Endodermal cell (in vitro differentiated cells): ENCODE data around the gene ZBTB20. TPM values are rescaled to one million over a fixed set of nuclear protein-coding genes. Genes with fewer than 3 reads are reported as not detected.

ENCODE experiments used
- DNase-seq: peaks from one replicate; pipeline ENCODE4 v3.0.0-alpha.2; 2017
- H3K27ac ChIP-seq: 2 replicates; pipeline ENCODE4 v1.5.1; 2013; ENCODE audit warnings: mild to moderate bottlenecking, low read depth, low read length, moderate library complexity
- H3K27me3 ChIP-seq: 2 replicates; pipeline ENCODE4 v1.6.1; 2013; ENCODE audit warnings: mild to moderate bottlenecking, low read length, moderate library complexity; ENCODE audit not compliant: insufficient read depth, control insufficient read depth, poor library complexity, severe bottlenecking
- H3K36me3 ChIP-seq: 2 replicates; pipeline ENCODE4 v1.7.0; 2013; ENCODE audit warnings: mild to moderate bottlenecking, low read length, moderate library complexity; ENCODE audit not compliant: control insufficient read depth, insufficient read depth
- H3K4me1 ChIP-seq: one replicate; pipeline ENCODE4 v1.7.0; 2013; ENCODE audit warnings: low read length; ENCODE audit not compliant: control insufficient read depth, insufficient read depth
- H3K4me3 ChIP-seq: 2 replicates; pipeline ENCODE4 v1.5.1; 2013; ENCODE audit warnings: mild to moderate bottlenecking, low read length, moderate library complexity
- H3K9ac ChIP-seq: 2 replicates; pipeline ENCODE4 v1.6.1; 2013; ENCODE audit warnings: mild to moderate bottlenecking, low read length, moderate library complexity; ENCODE audit not compliant: poor library complexity, severe bottlenecking; ENCODE audit errors: extremely low read depth
- H3K9me3 ChIP-seq: 2 replicates; pipeline ENCODE4 v1.6.1; 2013; ENCODE audit warnings: mild to moderate bottlenecking, low read length, moderate library complexity; ENCODE audit not compliant: control insufficient read depth
- H3K27ac Mint-ChIP-seq: 2 replicates; pipeline ENCODE4 v1.8.0; 2020; ENCODE audit warnings: mixed read lengths
- H3K27me3 Mint-ChIP-seq: 2 replicates; pipeline ENCODE4 v1.8.0; 2021; ENCODE audit warnings: mild to moderate bottlenecking, mixed read lengths; ENCODE audit not compliant: insufficient read depth
- H3K36me3 Mint-ChIP-seq: 2 replicates; pipeline ENCODE4 v1.8.0; 2020; ENCODE audit warnings: low read depth, mixed read lengths
- H3K4me1 Mint-ChIP-seq: 2 replicates; pipeline ENCODE4 v1.8.0; 2020; ENCODE audit warnings: mixed read lengths
- H3K4me3 Mint-ChIP-seq: 2 replicates; pipeline ENCODE4 v1.8.0; 2020; ENCODE audit warnings: mild to moderate bottlenecking, moderate library complexity, mixed read lengths
- H3K9me3 Mint-ChIP-seq: 2 replicates; pipeline ENCODE4 v1.8.0; 2020; ENCODE audit warnings: mild to moderate bottlenecking, mixed read lengths
- CTCF ChIP-seq: fragments of 200-600 bp; sonication (generic); conservative IDR thresholded peaks from 2 replicates; pipeline ENCODE4 v1.5.0; 2021; ENCODE audit warnings: antibody characterized with exemption, mild to moderate bottlenecking
- WGBS, 2 experiments: methylation state at CpG; one replicate each; pipeline versions ENCODE4 v1.1.5 to v1.1.7; 2013; ENCODE audit warnings: missing lambda C conversion rate in 2 of 2, mixed read lengths in 1 of 2; ENCODE audit not compliant: insufficient coverage in 1 of 2, insufficient read length in 1 of 2; 5-methylcytosine and 5-hydroxymethylcytosine counted together
- total RNA-seq, 2 donors: library from RNA; stranded (reverse); fragmentation: NEBNext Ultra II Directional in 1 of 2; extraction: Animal tissue kit (Norgen Biotek cat#: 25700) in 1 of 2; gene quantifications; 2 replicates in 1 of 2; 3 replicates in 1 of 2; pipeline ENCODE4 v1.2.1, GENCODE V29; 2021

The ZBTB20 gene
- total RNA-seq, 2 donors from 2014 or later: 1.6 to 2.9 TPM

- Histone ChIP-seq H3K4me3 (no peak overlapping the region), H3K9ac (no peak overlapping the region), H3K36me3 (no peaks in the 10 kb centered on the region), H3K4me1 (no peaks in the 10 kb centered on the region), H3K27ac (peak overlapping the region; percentile 68), H3K9me3 (no peaks in the 10 kb centered on the region), H3K27me3 (no peaks in the 10 kb centered on the region)
- peaks cover 4% of the 10 kb centered on the region for H3K4me1 Mint-ChIP-seq
- peak; percentile 95 for TF ChIP-seq CTCF
- no peak overlapping the region for H3K4me3 Mint-ChIP-seq
- 31 to 60% methylated on average over 6 to 12 of the region's 12 CpGs for WGBS, 2 experiments
- no peak overlapping the region for H3K27ac Mint-ChIP-seq
- H3K36me3 Mint-ChIP-seq: no peaks in the 10 kb centered on the region
- H3K27me3 Mint-ChIP-seq: no peaks in the 10 kb centered on the region
- H3K9me3 Mint-ChIP-seq: no peaks in the 10 kb centered on the region
- peak; percentile 91 for DNase-seq
Measured at GRCh38 chr3:114383875-114384557, 763.1 kb downstream of the ZBTB20 start.

- H3K9me3 ChIP-seq: no peaks in the 10 kb centered on the region
- peak overlapping the region; percentile 10 for H3K27ac ChIP-seq
- H3K27me3 ChIP-seq: no peaks in the 10 kb centered on the region
- H3K4me3 Mint-ChIP-seq: no peak overlapping the region
- TF ChIP-seq CTCF: no peak
- no peak overlapping the region for H3K27ac Mint-ChIP-seq
- no peaks in the 10 kb centered on the region for H3K36me3 Mint-ChIP-seq
- H3K4me1 Mint-ChIP-seq: peaks cover 4% of the 10 kb centered on the region
- WGBS, 2 experiments: 78 to 90% methylated on average over 2 to 4 of the region's 4 CpGs
- H3K9me3 Mint-ChIP-seq: no peaks in the 10 kb centered on the region
- no peak for DNase-seq
- H3K9ac ChIP-seq: no peak overlapping the region
- H3K36me3 ChIP-seq: no peaks in the 10 kb centered on the region
- no peak overlapping the region for H3K4me3 ChIP-seq
- H3K4me1 ChIP-seq: no peaks in the 10 kb centered on the region
- H3K27me3 Mint-ChIP-seq: no peaks in the 10 kb centered on the region
Measured at GRCh38 chr3:114380233-114380651, 766.8 kb downstream of the ZBTB20 start.

GRCh38 chr3:114379266-114379665, 767.8 kb downstream of the ZBTB20 start:
- Histone ChIP-seq H3K4me1 (no peaks in the 10 kb centered on the region), H3K9me3 (no peaks in the 10 kb centered on the region), H3K4me3 (no peak overlapping the region), H3K27me3 (no peaks in the 10 kb centered on the region), H3K27ac (no peak overlapping the region), H3K36me3 (no peaks in the 10 kb centered on the region), H3K9ac (no peak overlapping the region)
- no peaks in the 10 kb centered on the region for H3K36me3 Mint-ChIP-seq
- WGBS, 2 experiments: 100% methylated on average over 3 of the region's 4 CpGs; no CpG with 5 or more reads in 1 of the 2 experiments
- no peaks in the 10 kb centered on the region for H3K9me3 Mint-ChIP-seq
- DNase-seq: no peak
- peaks cover 4% of the 10 kb centered on the region for H3K4me1 Mint-ChIP-seq
- H3K4me3 Mint-ChIP-seq: no peak overlapping the region
- H3K27ac Mint-ChIP-seq: no peak overlapping the region
- H3K27me3 Mint-ChIP-seq: no peaks in the 10 kb centered on the region
- no peak for TF ChIP-seq CTCF
